HAP-1 (cell line): ENCODE data around the gene LDLRAD1.

Experiments used
- DNase-seq, 2 experiments: peaks; one replicate each; pipeline ENCODE4 v3.0.0-alpha.2; 2016 to 2020; ENCODE audit warnings: low spot score in 2 of 2
- H3K27me3 ChIP-seq: fragments of 250-450 bp; sonication (Bioruptor Pico); 2 replicates; pipeline ENCODE4 v1.5.1; 2020; ENCODE audit warnings: low read depth, mild to moderate bottlenecking, moderate library complexity
- H3K36me3 ChIP-seq: fragments of 250-450 bp; sonication (Bioruptor Pico); replicated peaks from 2 replicates; pipeline ENCODE4 v1.5.1; 2020; ENCODE audit warnings: mild to moderate bottlenecking
- H3K4me1 ChIP-seq: fragments of 250-450 bp; sonication (Bioruptor Pico); 2 replicates; pipeline ENCODE4 v1.5.1; 2020; ENCODE audit warnings: mild to moderate bottlenecking
- H3K4me3 ChIP-seq: fragments of 250-450 bp; sonication (Bioruptor Pico); 2 replicates; pipeline ENCODE4 v1.5.1; 2020; ENCODE audit warnings: mild to moderate bottlenecking, moderate library complexity
- H3K9me3 ChIP-seq: fragments of 250-450 bp; sonication (Bioruptor Pico); 2 replicates; pipeline ENCODE4 v1.5.1; 2020; ENCODE audit warnings: mild to moderate bottlenecking, moderate library complexity
- in situ Hi-C: fragments of 300-500 bp; cut with MboI; formaldehyde crosslinking; loops from 3 replicates; pipeline ENCODE4 v1.14.3; 2020; ENCODE audit warnings: low sequenced_read_pairs, inconsistent platforms, mixed read lengths

The LDLRAD1 gene

DNA sequence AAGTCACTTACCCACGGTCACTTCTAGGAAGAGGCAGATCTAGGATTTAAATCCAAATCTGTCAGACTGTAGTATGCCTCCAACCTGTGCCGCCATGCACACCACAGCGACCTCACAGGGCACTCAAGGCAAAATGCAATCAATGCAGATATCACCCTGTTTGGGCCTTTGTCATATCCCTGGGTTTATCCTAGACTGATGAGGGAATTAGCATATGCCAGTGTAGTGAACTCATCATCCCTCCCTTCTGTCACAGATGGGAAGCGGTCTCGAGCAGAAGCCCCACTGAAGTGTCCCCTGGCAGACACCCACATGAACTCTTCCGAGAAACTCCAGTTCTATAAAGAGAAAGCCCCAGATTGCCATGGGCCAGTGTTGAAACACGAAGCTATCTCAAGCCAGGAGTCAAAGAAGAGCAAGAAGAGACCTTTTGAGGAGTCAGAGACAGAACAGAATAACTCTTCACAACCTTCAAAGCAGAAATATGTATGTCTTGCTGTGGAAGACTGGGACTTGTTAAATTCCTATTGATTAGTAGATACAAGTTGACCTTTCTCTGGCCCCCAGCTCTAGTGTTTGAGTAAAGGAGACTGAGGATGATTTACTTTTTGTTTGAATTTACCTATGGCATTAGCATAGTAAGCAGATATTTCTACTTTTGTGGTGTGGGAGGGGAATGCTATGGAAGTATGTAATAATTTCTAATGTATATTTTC, 50.4 kb downstream of the LDLRAD1 start:
- H3K9me3 ChIP-seq, result no peaks in the 10 kb centered on the region
- H3K4me3 ChIP-seq, result no peak overlapping the region
- no peaks in the 10 kb centered on the region for H3K27me3 ChIP-seq
- H3K4me1 ChIP-seq, result peaks cover 2% of the 10 kb centered on the region; the same call in 1 of the 2 replicates
- in situ Hi-C loops, result loop anchor here (25.0 kb wide), 1 partner anchor 480 kb away; no protein-coding TSS in a partner anchor
- DNase-seq, result no peak
- peaks cover 56% of the 10 kb centered on the region for H3K36me3 ChIP-seq

GRCh38 chr1:53966794-53967193, 51.2 kb downstream of the LDLRAD1 start:
- Histone ChIP-seq H3K27me3 (no peaks in the 10 kb centered on the region), H3K36me3 (peaks cover 63% of the 10 kb centered on the region), H3K4me3 (no peak overlapping the region), H3K4me1 (peaks cover 2% of the 10 kb centered on the region; the same call in 1 of the 2 replicates), H3K9me3 (no peaks in the 10 kb centered on the region)
- in situ Hi-C loops, result loop anchor here (25.0 kb wide), 1 partner anchor 479 kb away; no protein-coding TSS in a partner anchor
- no peak for DNase-seq

GRCh38 chr1:53964109-53964508, 53.9 kb downstream of the LDLRAD1 start:
- Histone ChIP-seq H3K36me3 (peaks cover 62% of the 10 kb centered on the region), H3K4me3 (no peak overlapping the region), H3K9me3 (no peaks in the 10 kb centered on the region), H3K27me3 (no peaks in the 10 kb centered on the region), H3K4me1 (no peaks in the 10 kb centered on the region)
- no peak for DNase-seq
- in situ Hi-C loops, result loop anchor here (25.0 kb wide), 1 partner anchor 477 kb away; no protein-coding TSS in a partner anchor

DNA sequence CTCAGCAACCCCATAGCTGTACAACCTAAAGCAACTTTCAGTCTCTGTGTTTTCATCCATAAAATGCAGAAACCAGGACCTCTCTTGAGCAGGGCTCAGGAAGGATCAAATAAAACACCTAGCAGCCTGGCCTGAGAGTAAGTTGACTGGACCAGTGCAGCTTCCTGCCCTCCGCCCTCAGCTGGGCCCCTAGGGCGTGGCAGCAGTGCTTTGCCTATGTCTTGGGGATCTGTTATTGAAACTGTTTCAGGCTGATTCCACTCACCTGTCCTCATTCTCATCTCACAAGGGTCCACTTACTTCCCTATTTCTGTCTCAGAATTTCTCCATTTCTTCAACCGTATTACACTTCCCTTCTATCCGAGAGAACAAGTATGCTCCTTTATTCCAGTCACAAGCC, 54.5 kb downstream of the LDLRAD1 start:
- Histone ChIP-seq H3K9me3 (no peaks in the 10 kb centered on the region), H3K4me1 (peaks cover 2% of the 10 kb centered on the region), H3K36me3 (peaks cover 58% of the 10 kb centered on the region), H3K4me3 (no peak overlapping the region), H3K27me3 (no peaks in the 10 kb centered on the region)
- DNase-seq, result no peak
- in situ Hi-C loops, result loop anchor here (25.0 kb wide), 1 partner anchor 476 kb away; no protein-coding TSS in a partner anchor

GRCh38 chr1:53962395-53962794, 55.6 kb downstream of the LDLRAD1 start:
- Histone ChIP-seq H3K4me3 (no peak overlapping the region), H3K27me3 (no peaks in the 10 kb centered on the region), H3K4me1 (peaks cover 13% of the 10 kb centered on the region), H3K36me3 (peaks cover 47% of the 10 kb centered on the region), H3K9me3 (no peaks in the 10 kb centered on the region)
- in situ Hi-C loops, result loop anchor here (25.0 kb wide), 1 partner anchor 475 kb away; no protein-coding TSS in a partner anchor
- DNase-seq, result no peak

DNA sequence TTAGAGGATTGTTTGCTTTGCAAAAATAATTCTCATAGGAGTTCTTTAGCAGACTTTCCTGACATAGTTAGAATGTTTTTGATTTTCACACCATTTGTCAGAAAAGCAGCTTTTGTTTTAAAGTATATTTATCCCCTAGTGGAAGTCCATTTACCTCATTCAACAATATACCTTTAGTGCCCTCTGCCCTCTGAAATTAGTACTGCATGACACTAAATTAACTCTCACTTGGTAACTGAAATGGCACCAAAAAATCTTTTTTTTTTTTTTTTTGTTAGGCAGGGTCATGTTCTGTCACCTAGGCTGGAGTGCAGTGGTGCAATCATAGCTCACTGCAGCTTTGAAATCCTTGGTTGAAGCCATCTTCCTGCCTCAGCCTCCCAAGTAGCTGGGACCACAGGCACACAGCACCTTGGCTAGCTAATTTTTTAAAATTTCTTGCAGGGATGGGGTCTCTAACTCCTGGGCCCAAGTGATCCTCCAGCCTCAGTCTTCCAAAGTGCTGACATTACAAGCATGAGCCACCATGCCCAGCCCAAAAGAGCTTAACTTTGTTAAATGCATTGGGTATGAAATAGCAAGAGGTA, 58.2 kb downstream of the LDLRAD1 start:
- DNase-seq, result no peak
- H3K9me3 ChIP-seq, result no peaks in the 10 kb centered on the region
- peaks cover 36% of the 10 kb centered on the region for H3K36me3 ChIP-seq
- in situ Hi-C loops, result loop anchor here (5.0 to 25.0 kb wide), 2 partner anchors 97 to 472 kb away; no protein-coding TSS in a partner anchor
- peaks cover 27% of the 10 kb centered on the region for H3K4me1 ChIP-seq
- no peaks in the 10 kb centered on the region for H3K27me3 ChIP-seq
- no peak overlapping the region for H3K4me3 ChIP-seq
